IMR-90 (cell line): Measurements from ENCODE around the gene KANSL3. TPM values are rescaled to one million over a fixed set of nuclear protein-coding genes. Genes with fewer than 3 reads are reported as not detected.

Experiments
- ATAC-seq: fragments of 200-7000 bp; cut with Tn5 transposase; 2 replicates; pipeline ENCODE4 v1.9.1; 2020; ENCODE audit warnings: low read depth, mild to moderate bottlenecking, moderate library complexity
- BruUV-seq: library from RNA; stranded (reverse); fragments of 400-500 nt; replicated peaks from 2 replicates; lab custom pipeline; 2021; lab: Mats Ljungman, UMichigan
- CTCF ChIA-PET: fragments of 300-600 bp; formaldehyde crosslinking; extraction: SDS; loops from one replicate; lab custom pipeline; 2021; ENCODE audit warnings: antibody characterized with exemption; lab: Yijun Ruan, JAX
- POLR2A ChIA-PET: fragments of 300-600 bp; sonication (Branson Sonifier 250); formaldehyde crosslinking; loops from one replicate; lab custom pipeline; 2022; ENCODE audit warnings: antibody characterized with exemption; ENCODE audit not compliant: unreplicated experiment; lab: Charles Lee
- DNase-seq: peaks from one replicate; pipeline ENCODE4 v3.0.0; 2013
- H2AFZ ChIP-seq: replicated peaks from 2 replicates; pipeline ENCODE3; 2013; ENCODE audit warnings: low read length, mild to moderate bottlenecking; ENCODE audit not compliant: poor library complexity
- H2AK5ac ChIP-seq: 2 replicates; pipeline ENCODE4 v1.6.1; 2013; ENCODE audit warnings: low read depth, low read length, inconsistent platforms
- H2AK9ac ChIP-seq: replicated peaks from 2 replicates; pipeline ENCODE3; 2013; ENCODE audit warnings: mild to moderate bottlenecking, low read depth, low read length, moderate library complexity; ENCODE audit not compliant: poor library complexity
- H2BK120ac ChIP-seq: 2 replicates; pipeline ENCODE4 v1.6.1; 2013; ENCODE audit warnings: low read depth, low read length, inconsistent platforms
- H2BK15ac ChIP-seq: 3 replicates; pipeline ENCODE4 v1.6.1; 2013; ENCODE audit warnings: low read depth, low read length, inconsistent platforms
- H2BK20ac ChIP-seq: 2 replicates; pipeline ENCODE4 v1.6.1; 2013; ENCODE audit warnings: low read depth, mild to moderate bottlenecking, inconsistent platforms, low read length, moderate library complexity
- H2BK5ac ChIP-seq: 2 replicates; pipeline ENCODE4 v1.6.1; 2013; ENCODE audit warnings: mild to moderate bottlenecking, low read depth, low read length, inconsistent platforms; ENCODE audit not compliant: poor library complexity, severe bottlenecking
- H3K14ac ChIP-seq: replicated peaks from 2 replicates; pipeline ENCODE4 v1.6.1; 2013; ENCODE audit warnings: low read depth, low read length, inconsistent platforms
- H3K18ac ChIP-seq: 2 replicates; pipeline ENCODE4 v1.6.1; 2013; ENCODE audit warnings: low read depth, low read length, control low read depth
- H3K23ac ChIP-seq: 2 replicates; pipeline ENCODE4 v1.6.1; 2013; ENCODE audit warnings: low read depth, low read length, inconsistent platforms
- H3K27ac ChIP-seq: 2 replicates; pipeline ENCODE4 v1.5.1; 2013; ENCODE audit warnings: mild to moderate bottlenecking, control low read depth, low read length; ENCODE audit not compliant: insufficient read depth
- H3K27me3 ChIP-seq: 2 replicates; pipeline ENCODE4 v1.6.1; 2013; ENCODE audit warnings: low read length; ENCODE audit not compliant: control insufficient read depth, insufficient read depth
- H3K36me3 ChIP-seq: 2 replicates; pipeline ENCODE4 v1.6.1; 2013; ENCODE audit warnings: low read length, mixed read lengths; ENCODE audit not compliant: control insufficient read depth, insufficient read depth
- H3K4ac ChIP-seq: 2 replicates; pipeline ENCODE4 v1.6.1; 2013; ENCODE audit warnings: low read depth, low read length, inconsistent platforms
- H3K4me1 ChIP-seq: 2 replicates; pipeline ENCODE4 v1.6.1; 2013; ENCODE audit warnings: low read length, mixed read lengths; ENCODE audit not compliant: control insufficient read depth, insufficient read depth
- H3K4me2 ChIP-seq: 2 replicates; pipeline ENCODE4 v1.6.1; 2013; ENCODE audit warnings: low read depth, mild to moderate bottlenecking, control low read depth, low read length, moderate library complexity
- H3K4me3 ChIP-seq: 2 replicates; pipeline ENCODE4 v1.5.1; 2013; ENCODE audit warnings: low read depth, mild to moderate bottlenecking, control low read depth, low read length, moderate library complexity; ENCODE audit not compliant: insufficient read depth
- H3K56ac ChIP-seq: 2 replicates; pipeline ENCODE4 v1.6.1; 2013; ENCODE audit warnings: low read length, inconsistent platforms; ENCODE audit not compliant: insufficient read depth; ENCODE audit errors: extremely low read depth
- H3K79me1 ChIP-seq, 2 experiments: 2 replicates each; pipeline ENCODE4 v1.6.1; 2013; ENCODE audit warnings: low read length in 2 of 2, inconsistent platforms in 1 of 2, low read depth in 1 of 2
- H3K9ac ChIP-seq: 2 replicates; pipeline ENCODE4 v1.6.1; 2013; ENCODE audit warnings: low read depth, low read length, control low read depth
- H3K9me1 ChIP-seq: 2 replicates; pipeline ENCODE4 v1.6.1; 2013; ENCODE audit warnings: low read length, inconsistent platforms; ENCODE audit not compliant: insufficient read depth
- H3K9me3 ChIP-seq: 2 replicates; pipeline ENCODE4 v1.6.1; 2013; ENCODE audit warnings: low read length; ENCODE audit not compliant: control insufficient read depth, insufficient read depth
- H4K20me1 ChIP-seq: 2 replicates; pipeline ENCODE4 v1.6.1; 2013; ENCODE audit warnings: low read length, inconsistent platforms; ENCODE audit not compliant: insufficient read depth
- H4K5ac ChIP-seq: 2 replicates; pipeline ENCODE4 v1.6.1; 2013; ENCODE audit warnings: mild to moderate bottlenecking, low read depth, low read length, control low read depth
- H4K8ac ChIP-seq, 2 experiments: 2 replicates each; pipeline ENCODE4 v1.6.1; 2013; ENCODE audit warnings: low read depth in 2 of 2, low read length in 2 of 2, control low read depth in 1 of 2, inconsistent platforms in 1 of 2
- H4K91ac ChIP-seq: 2 replicates; pipeline ENCODE4 v1.6.1; 2013; ENCODE audit warnings: low read depth, low read length, inconsistent platforms; ENCODE audit not compliant: insufficient read depth
- BHLHE40 ChIP-seq: fragments of 150-350 bp; IDR thresholded peaks from 2 replicates; pipeline ENCODE4 v1.6.1; 2016; ENCODE audit warnings: mild to moderate bottlenecking, low read depth, low read length
- CEBPB ChIP-seq: IDR thresholded peaks from 2 replicates; pipeline ENCODE4 v1.6.1; 2012; ENCODE audit warnings: low read depth, low read length, improper control_type of control experiment
- CHD1 ChIP-seq: IDR thresholded peaks from 2 replicates; pipeline ENCODE4 v1.6.1; 2012; ENCODE audit warnings: low read depth, low read length, improper control_type of control experiment
- MAZ ChIP-seq: IDR thresholded peaks from 2 replicates; pipeline ENCODE4 v1.6.1; 2012; ENCODE audit warnings: low read depth, mild to moderate bottlenecking, low read length, improper control_type of control experiment, moderate library complexity, borderline replicate concordance
- MXI1 ChIP-seq: IDR thresholded peaks from 2 replicates; pipeline ENCODE4 v1.6.1; 2012; ENCODE audit warnings: low read depth, mild to moderate bottlenecking, low read length, moderate library complexity, borderline replicate concordance
- NFE2L2 ChIP-seq: fragments of 150-350 bp; IDR thresholded peaks from 2 replicates; pipeline ENCODE4 v1.6.1; 2016; ENCODE audit warnings: low read depth, mild to moderate bottlenecking, low read length
- RAD21 ChIP-seq: IDR thresholded peaks from 2 replicates; pipeline ENCODE4 v1.6.1; 2012; ENCODE audit warnings: low read length, improper control_type of control experiment
- RCOR1 ChIP-seq: IDR thresholded peaks from 2 replicates; pipeline ENCODE4 v1.6.1; 2012; ENCODE audit warnings: mild to moderate bottlenecking, low read length, improper control_type of control experiment; ENCODE audit not compliant: insufficient replicate concordance
- RFX5 ChIP-seq: IDR thresholded peaks from 2 replicates; pipeline ENCODE4 v1.8.0; 2012; ENCODE audit warnings: low read depth, mild to moderate bottlenecking, low read length, moderate library complexity
- SMC3 ChIP-seq: fragments of 150-350 bp; IDR thresholded peaks from 2 replicates; pipeline ENCODE4 v1.6.1; 2016; ENCODE audit warnings: low read depth, mild to moderate bottlenecking, antibody characterized with exemption, low read length, moderate library complexity
- WGBS, 2 experiments: methylation state at CpG; one replicate each; pipeline versions ENCODE4 v1.1.5 to v1.1.7; 2013; ENCODE audit warnings: missing lambda C conversion rate in 2 of 2; ENCODE audit not compliant: insufficient read length in 1 of 2; ENCODE audit errors: extremely low coverage in 2 of 2; 5-methylcytosine and 5-hydroxymethylcytosine counted together
- dilution Hi-C: fragments of 300-500 bp; cut with HindIII; formaldehyde crosslinking; loops from one replicate; pipeline ENCODE4 v1.14.3; 2018; ENCODE audit warnings: low sequenced_read_pairs; ENCODE audit not compliant: unreplicated experiment
- in situ Hi-C: fragments of 300-500 bp; cut with MboI; formaldehyde crosslinking; loops from 3 replicates; pipeline ENCODE4 v1.14.3; 2019; ENCODE audit warnings: low sequenced_read_pairs, inconsistent platforms, mixed read lengths
- intact Hi-C: fragments of 100-400 bp; cut with micrococcal nuclease; formaldehyde crosslinking; loops from 2 replicates; pipeline ENCODE4 v1.10.0; 2022
- polyA plus RNA-seq, 3 experiments: library from polyadenylated mRNA; depleted of rRNA; stranded (reverse); fragments of >200 nt; gene quantifications; 2 replicates each; pipeline ENCODE4 v1.2.3, GENCODE V29; 2012; ENCODE audit warnings: low replicate concordance in 1 of 3
- total RNA-seq: library from RNA; depleted of rRNA; stranded (reverse); fragments of >200 nt; gene quantifications from 2 replicates; pipeline ENCODE4 v1.2.3, GENCODE V29; 2012
- TF ChIP-seq, protein P1 (sequence below): fragments of 150-350 bp; IDR thresholded peaks from 2 replicates; pipeline ENCODE4 v1.6.1; 2016; ENCODE audit warnings: low read depth, mild to moderate bottlenecking, low read length, moderate library complexity, borderline replicate concordance
- TF ChIP-seq, protein P2 (sequence below): conservative IDR thresholded peaks from 2 replicates; pipeline ENCODE4 v1.5.1; 2012; ENCODE audit warnings: mild to moderate bottlenecking, low read depth, low read length, improper control_type of control experiment
- TF ChIP-seq, protein P3 (sequence below): fragments of 150-350 bp; IDR thresholded peaks from 2 replicates; pipeline ENCODE4 v1.6.1; 2017; ENCODE audit warnings: mild to moderate bottlenecking, antibody characterized with exemption, low read length, low read depth

Gene KANSL3
- total and polyA plus RNA-seq, 2 of the 4 experiments (the other 2 are of a cell fraction), result 22.2 to 26.3 TPM

DNA sequence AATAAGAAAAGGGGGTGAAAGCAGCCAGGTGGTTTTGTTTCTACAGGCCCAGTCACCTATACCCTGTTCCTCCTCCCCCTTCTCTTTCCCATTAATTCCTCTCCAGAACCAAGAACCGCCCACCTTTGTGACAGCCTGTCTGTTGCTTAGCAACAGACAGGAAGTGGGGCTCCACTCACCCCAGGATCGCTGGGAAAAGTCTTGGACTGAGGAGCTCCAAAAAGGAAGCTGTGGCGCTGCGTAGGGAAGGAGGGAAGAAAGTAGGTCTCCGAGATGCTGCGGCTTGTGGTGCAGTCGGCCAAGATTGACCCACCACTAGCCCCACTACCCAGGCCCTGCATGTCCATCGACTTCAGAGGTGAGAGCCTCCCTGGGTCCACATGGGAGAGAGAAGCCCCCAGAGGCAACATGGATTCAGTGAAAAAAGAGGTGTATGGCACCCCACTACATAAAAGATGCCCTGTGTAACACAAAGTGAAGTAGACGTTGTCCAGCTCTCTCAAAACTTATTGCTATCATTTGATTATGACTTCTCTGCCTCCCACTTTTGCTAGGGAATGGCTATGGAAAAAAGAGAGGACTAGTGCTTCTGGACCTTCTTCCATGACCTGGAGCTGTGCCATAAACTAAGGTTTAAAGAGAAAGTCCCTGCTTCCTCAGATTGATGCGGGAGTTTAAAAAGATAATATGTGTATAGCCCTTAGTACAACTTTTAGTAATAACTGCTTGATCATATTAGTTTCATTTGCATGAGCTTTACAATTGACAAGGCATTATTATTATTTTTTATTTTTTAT, 4.7 kb upstream of the KANSL3 start, which contains the start of gene FER1L5:
TSS of gene FER1L5 (plus strand) at position 201 of the 797 bp plus-strand sequence. CDS start at position 274, 73 bp downstream.
- H2AK5ac ChIP-seq, result peak within 1 kb of the TSS; percentile 8; the same call in 1 of the 2 replicates
- H3K27ac ChIP-seq, result peak within 1 kb of the TSS; percentile 58
- H3K9ac ChIP-seq, result peak within 1 kb of the TSS; percentile 88
- peak within 1 kb of the TSS; percentile 47 for H3K4me3 ChIP-seq
- ChIA-PET POLR2A (no interaction called here), CTCF (no interaction called here)
- H3K9me1 ChIP-seq, result peaks cover 8% of the 10 kb centered on the region; the same call in 1 of the 2 replicates
- peak within 1 kb of the TSS; percentile 52; the same call in 1 of the 2 replicates for H4K91ac ChIP-seq
- H3K36me3 ChIP-seq, result no peaks in the 10 kb centered on the region
- peak within 1 kb of the TSS; percentile 84 for H3K4me2 ChIP-seq
- H3K9me3 ChIP-seq, result no peaks in the 10 kb centered on the region
- no peak within 1 kb of the TSS for H2BK120ac ChIP-seq
- no peaks in the 10 kb centered on the region for H3K27me3 ChIP-seq
- peak within 1 kb of the TSS; percentile 86 for H4K5ac ChIP-seq
- H3K4me1 ChIP-seq, result peaks cover 5% of the 10 kb centered on the region; the same call in 1 of the 2 replicates
- H2AFZ ChIP-seq, result peak within 1 kb of the TSS; percentile 93
- H2BK20ac ChIP-seq, result no peak within 1 kb of the TSS
- no peaks in the 10 kb centered on the region; the same call in 1 of the 2 replicates for H4K20me1 ChIP-seq
- 0 out of 2 replicates have a peak within 1 kb of the TSS, but pooled peaks have one; percentile 26 for H3K56ac ChIP-seq
- H3K14ac ChIP-seq, result peak within 1 kb of the TSS; percentile 79
- in situ Hi-C loops (no loop called here), intact Hi-C loops (no loop called here), dilution Hi-C loops (no loop called here)
- peaks cover 0 to 5% of the 10 kb centered on the region in 2 experiments; a peak in 1 of 4 replicates for H3K79me1 ChIP-seq
- H4K8ac ChIP-seq, result peak within 1 kb of the TSS; percentile 84 to 94
- peak within 1 kb of the TSS; percentile 63 for H3K23ac ChIP-seq
- BruUV-seq, result no TSS peak
- peak; percentile 13; the same call in 1 of the 2 replicates for ATAC-seq
- DNase-seq, result peak; percentile 63
- peak within 1 kb of the TSS; percentile 87 for H3K4ac ChIP-seq
- peak within 1 kb of the TSS; percentile 17 for H2BK5ac ChIP-seq
- WGBS, 2 experiments, result no CpG with 5 or more reads among the region's 10 CpGs
- peak within 1 kb of the TSS; percentile 77 for H2AK9ac ChIP-seq
- H3K18ac ChIP-seq, result peak within 1 kb of the TSS; percentile 76
- 0 out of 3 replicates have a peak within 1 kb of the TSS, but pooled peaks have one; percentile 34 for H2BK15ac ChIP-seq
- TF ChIP-seq, protein P1, sequence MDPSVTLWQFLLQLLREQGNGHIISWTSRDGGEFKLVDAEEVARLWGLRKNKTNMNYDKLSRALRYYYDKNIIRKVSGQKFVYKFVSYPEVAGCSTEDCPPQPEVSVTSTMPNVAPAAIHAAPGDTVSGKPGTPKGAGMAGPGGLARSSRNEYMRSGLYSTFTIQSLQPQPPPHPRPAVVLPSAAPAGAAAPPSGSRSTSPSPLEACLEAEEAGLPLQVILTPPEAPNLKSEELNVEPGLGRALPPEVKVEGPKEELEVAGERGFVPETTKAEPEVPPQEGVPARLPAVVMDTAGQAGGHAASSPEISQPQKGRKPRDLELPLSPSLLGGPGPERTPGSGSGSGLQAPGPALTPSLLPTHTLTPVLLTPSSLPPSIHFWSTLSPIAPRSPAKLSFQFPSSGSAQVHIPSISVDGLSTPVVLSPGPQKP, result no peak
- TF ChIP-seq MXI1 (no peak), MAZ (no peak), BHLHE40 (no peak), RCOR1 (no peak), NFE2L2 (no peak), RFX5 (no peak), RAD21 (no peak), SMC3 (no peak), CHD1 (no peak), CEBPB (no peak)
- TF ChIP-seq, protein P2, sequence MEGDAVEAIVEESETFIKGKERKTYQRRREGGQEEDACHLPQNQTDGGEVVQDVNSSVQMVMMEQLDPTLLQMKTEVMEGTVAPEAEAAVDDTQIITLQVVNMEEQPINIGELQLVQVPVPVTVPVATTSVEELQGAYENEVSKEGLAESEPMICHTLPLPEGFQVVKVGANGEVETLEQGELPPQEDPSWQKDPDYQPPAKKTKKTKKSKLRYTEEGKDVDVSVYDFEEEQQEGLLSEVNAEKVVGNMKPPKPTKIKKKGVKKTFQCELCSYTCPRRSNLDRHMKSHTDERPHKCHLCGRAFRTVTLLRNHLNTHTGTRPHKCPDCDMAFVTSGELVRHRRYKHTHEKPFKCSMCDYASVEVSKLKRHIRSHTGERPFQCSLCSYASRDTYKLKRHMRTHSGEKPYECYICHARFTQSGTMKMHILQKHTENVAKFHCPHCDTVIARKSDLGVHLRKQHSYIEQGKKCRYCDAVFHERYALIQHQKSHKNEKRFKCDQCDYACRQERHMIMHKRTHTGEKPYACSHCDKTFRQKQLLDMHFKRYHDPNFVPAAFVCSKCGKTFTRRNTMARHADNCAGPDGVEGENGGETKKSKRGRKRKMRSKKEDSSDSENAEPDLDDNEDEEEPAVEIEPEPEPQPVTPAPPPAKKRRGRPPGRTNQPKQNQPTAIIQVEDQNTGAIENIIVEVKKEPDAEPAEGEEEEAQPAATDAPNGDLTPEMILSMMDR, result no peak
- TF ChIP-seq, protein P3, sequence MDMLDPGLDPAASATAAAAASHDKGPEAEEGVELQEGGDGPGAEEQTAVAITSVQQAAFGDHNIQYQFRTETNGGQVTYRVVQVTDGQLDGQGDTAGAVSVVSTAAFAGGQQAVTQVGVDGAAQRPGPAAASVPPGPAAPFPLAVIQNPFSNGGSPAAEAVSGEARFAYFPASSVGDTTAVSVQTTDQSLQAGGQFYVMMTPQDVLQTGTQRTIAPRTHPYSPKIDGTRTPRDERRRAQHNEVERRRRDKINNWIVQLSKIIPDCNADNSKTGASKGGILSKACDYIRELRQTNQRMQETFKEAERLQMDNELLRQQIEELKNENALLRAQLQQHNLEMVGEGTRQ, result no peak
